Measurements from ENCODE around the gene CAB39L. TPM values are rescaled to one million over a fixed set of nuclear protein-coding genes. Genes with fewer than 3 reads are reported as not detected.

Gene CAB39L
- total RNA-seq, 1 donor from 2014 or later: 13.2 TPM

GRCh38 chr13:49455007-49455398 lies 11.1 kb upstream of the CAB39L start:
- no peak overlapping the region for H3K27ac Mint-ChIP-seq (ENCODE audit: unreplicated experiment)
- no peaks in the 10 kb centered on the region for H3K27me3 Mint-ChIP-seq (ENCODE audit: low read depth, unreplicated experiment)
- no peaks in the 10 kb centered on the region for H3K9me3 Mint-ChIP-seq (ENCODE audit: unreplicated experiment)
- Histone ChIP-seq H3K36me3 (ENCODE audit: insufficient read depth, low read length) (no peaks in the 10 kb centered on the region), H3K9ac (ENCODE audit: low read length) (no peak overlapping the region), H3K27me3 (ENCODE audit: insufficient read depth, low read length) (no peaks in the 10 kb centered on the region), H3K4me2 (ENCODE audit: low read length) (no peak overlapping the region), H3K9me3 (ENCODE audit: insufficient read depth, low read depth, low read length) (no peaks in the 10 kb centered on the region), H4K20me1 (ENCODE audit: insufficient read depth, low read length) (no peaks in the 10 kb centered on the region), H3K27ac (ENCODE audit: low read depth, low read length) (no peak overlapping the region), H3K4me3 (ENCODE audit: insufficient read depth, low read depth, low read length) (no peak overlapping the region), H3K79me2 (ENCODE audit: insufficient read depth, low read length) (peaks cover 2% of the 10 kb centered on the region), H3K4me1 (ENCODE audit: insufficient read depth, low read length) (no peaks in the 10 kb centered on the region), H2AFZ (ENCODE audit: low read depth, low read length) (no peak overlapping the region)
- no peak for FAIRE-seq
- DNase-seq (ENCODE audit: low read depth): no peak
- H3K36me3 Mint-ChIP-seq (ENCODE audit: low read depth, unreplicated experiment): peaks cover 2% of the 10 kb centered on the region
- no peak overlapping the region for H3K4me3 Mint-ChIP-seq (ENCODE audit: unreplicated experiment)
- TF ChIP-seq EZH2 (IDR thresholded peaks at IDR 0.05; ENCODE audit: insufficient read depth, low read length) (no peak), CTCF (IDR thresholded peaks at IDR 0.05; ENCODE audit: insufficient read depth, low read depth, low read length) (no peak)
- peaks cover 4% of the 10 kb centered on the region for H3K4me1 Mint-ChIP-seq (ENCODE audit: low read depth, unreplicated experiment)

GRCh38 chr13:49454388-49455006 lies 10.6 kb upstream of the CAB39L start:
- peaks cover 2% of the 10 kb centered on the region for H3K36me3 Mint-ChIP-seq (ENCODE audit: low read depth, unreplicated experiment)
- peaks cover 4% of the 10 kb centered on the region for H3K4me1 Mint-ChIP-seq (ENCODE audit: low read depth, unreplicated experiment)
- Histone ChIP-seq H3K27ac (ENCODE audit: low read depth, low read length) (no peak overlapping the region), H3K4me1 (ENCODE audit: insufficient read depth, low read length) (no peaks in the 10 kb centered on the region), H3K9ac (ENCODE audit: low read length) (no peak overlapping the region), H3K36me3 (ENCODE audit: insufficient read depth, low read length) (no peaks in the 10 kb centered on the region), H3K4me3 (ENCODE audit: insufficient read depth, low read depth, low read length) (no peak overlapping the region), H3K79me2 (ENCODE audit: insufficient read depth, low read length) (peaks cover 2% of the 10 kb centered on the region), H2AFZ (ENCODE audit: low read depth, low read length) (no peak overlapping the region), H3K27me3 (ENCODE audit: insufficient read depth, low read length) (no peaks in the 10 kb centered on the region), H3K4me2 (ENCODE audit: low read length) (no peak overlapping the region), H3K9me3 (ENCODE audit: insufficient read depth, low read depth, low read length) (no peaks in the 10 kb centered on the region), H4K20me1 (ENCODE audit: insufficient read depth, low read length) (no peaks in the 10 kb centered on the region)
- peak; percentile 65 for DNase-seq (ENCODE audit: low read depth)
- H3K27me3 Mint-ChIP-seq (ENCODE audit: low read depth, unreplicated experiment): no peaks in the 10 kb centered on the region
- H3K27ac Mint-ChIP-seq (ENCODE audit: unreplicated experiment): no peak overlapping the region
- H3K4me3 Mint-ChIP-seq (ENCODE audit: unreplicated experiment): no peak overlapping the region
- no peaks in the 10 kb centered on the region for H3K9me3 Mint-ChIP-seq (ENCODE audit: unreplicated experiment)
- peak; percentile 13 for FAIRE-seq
- TF ChIP-seq EZH2 (IDR thresholded peaks at IDR 0.05; ENCODE audit: insufficient read depth, low read length): no peak
- no peak for TF ChIP-seq CTCF (IDR thresholded peaks at IDR 0.05; ENCODE audit: insufficient read depth, low read depth, low read length)

GRCh38 chr13:49453465-49453864 lies 9.6 kb upstream of the CAB39L start:
- no peak overlapping the region for H3K27ac ChIP-seq (ENCODE audit: low read depth, low read length)
- no peak overlapping the region for H3K4me2 ChIP-seq (ENCODE audit: low read length)
- no peaks in the 10 kb centered on the region for H3K27me3 Mint-ChIP-seq (ENCODE audit: low read depth, unreplicated experiment)
- peaks cover 2% of the 10 kb centered on the region for H3K79me2 ChIP-seq (ENCODE audit: insufficient read depth, low read length)
- H3K36me3 Mint-ChIP-seq (ENCODE audit: low read depth, unreplicated experiment): peaks cover 2% of the 10 kb centered on the region
- peaks cover 4% of the 10 kb centered on the region for H3K4me1 Mint-ChIP-seq (ENCODE audit: low read depth, unreplicated experiment)
- TF ChIP-seq EZH2 (IDR thresholded peaks at IDR 0.05; ENCODE audit: insufficient read depth, low read length) (no peak), CTCF (IDR thresholded peaks at IDR 0.05; ENCODE audit: insufficient read depth, low read depth, low read length) (no peak)
- no peaks in the 10 kb centered on the region for H3K36me3 ChIP-seq (ENCODE audit: insufficient read depth, low read length)
- no peaks in the 10 kb centered on the region for H3K27me3 ChIP-seq (ENCODE audit: insufficient read depth, low read length)
- no peak overlapping the region for H2AFZ ChIP-seq (ENCODE audit: low read depth, low read length)
- H3K9ac ChIP-seq (ENCODE audit: low read length): no peak overlapping the region
- H3K4me3 Mint-ChIP-seq (ENCODE audit: unreplicated experiment): no peak overlapping the region
- H3K27ac Mint-ChIP-seq (ENCODE audit: unreplicated experiment): no peak overlapping the region
- no peaks in the 10 kb centered on the region for H3K9me3 ChIP-seq (ENCODE audit: insufficient read depth, low read depth, low read length)
- no peaks in the 10 kb centered on the region for H3K9me3 Mint-ChIP-seq (ENCODE audit: unreplicated experiment)
- DNase-seq (ENCODE audit: low read depth) (no peak), FAIRE-seq (no peak)
- H4K20me1 ChIP-seq (ENCODE audit: insufficient read depth, low read length): no peaks in the 10 kb centered on the region
- no peak overlapping the region for H3K4me3 ChIP-seq (ENCODE audit: insufficient read depth, low read depth, low read length)
- no peaks in the 10 kb centered on the region for H3K4me1 ChIP-seq (ENCODE audit: insufficient read depth, low read length)

Measured in astrocyte (in vitro differentiated cells and primary cell).